ENCODE data around the gene PLD3.
"Not testable (repeated sequence)": the region's sequence is repeated elsewhere in the genome, so short reads cannot be mapped to it uniquely, and the experiment has no call there.

Gene PLD3

DNA sequence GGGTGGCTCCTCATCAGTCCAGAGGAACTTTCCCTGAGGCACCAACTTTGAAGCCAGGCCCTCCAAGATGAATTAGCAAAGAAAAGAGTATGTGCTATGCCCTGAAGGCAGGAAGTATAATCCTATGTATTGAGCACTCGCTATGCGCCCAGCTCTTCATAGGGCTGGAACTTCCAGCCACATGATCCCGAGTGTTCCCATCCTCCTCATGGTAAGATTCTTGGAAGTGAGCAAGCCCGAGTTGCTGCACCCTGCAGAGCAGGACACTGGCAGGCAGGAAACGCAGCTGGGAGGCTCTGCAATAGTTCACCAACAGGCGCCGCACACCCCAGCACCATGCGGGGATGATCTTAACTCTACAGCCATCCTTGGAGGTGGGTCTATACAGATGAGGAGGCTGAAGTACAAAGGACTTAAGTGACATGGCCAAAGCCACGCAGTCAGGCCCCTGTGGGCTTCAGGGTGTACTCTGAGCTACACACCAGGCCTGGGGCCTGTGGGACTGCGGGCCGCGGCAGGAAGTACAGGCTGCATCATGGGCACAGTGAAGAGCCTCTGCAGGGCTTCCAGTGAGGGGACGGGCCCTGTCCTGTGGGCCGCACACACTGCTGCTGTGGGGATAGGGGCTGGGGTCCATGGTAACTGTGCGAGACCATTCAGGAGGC, 25.4 kb upstream of the PLD3 start:
- DNase-seq (ENCODE audit: low read depth), result no peak
- TF ChIP-seq, protein P1, sequence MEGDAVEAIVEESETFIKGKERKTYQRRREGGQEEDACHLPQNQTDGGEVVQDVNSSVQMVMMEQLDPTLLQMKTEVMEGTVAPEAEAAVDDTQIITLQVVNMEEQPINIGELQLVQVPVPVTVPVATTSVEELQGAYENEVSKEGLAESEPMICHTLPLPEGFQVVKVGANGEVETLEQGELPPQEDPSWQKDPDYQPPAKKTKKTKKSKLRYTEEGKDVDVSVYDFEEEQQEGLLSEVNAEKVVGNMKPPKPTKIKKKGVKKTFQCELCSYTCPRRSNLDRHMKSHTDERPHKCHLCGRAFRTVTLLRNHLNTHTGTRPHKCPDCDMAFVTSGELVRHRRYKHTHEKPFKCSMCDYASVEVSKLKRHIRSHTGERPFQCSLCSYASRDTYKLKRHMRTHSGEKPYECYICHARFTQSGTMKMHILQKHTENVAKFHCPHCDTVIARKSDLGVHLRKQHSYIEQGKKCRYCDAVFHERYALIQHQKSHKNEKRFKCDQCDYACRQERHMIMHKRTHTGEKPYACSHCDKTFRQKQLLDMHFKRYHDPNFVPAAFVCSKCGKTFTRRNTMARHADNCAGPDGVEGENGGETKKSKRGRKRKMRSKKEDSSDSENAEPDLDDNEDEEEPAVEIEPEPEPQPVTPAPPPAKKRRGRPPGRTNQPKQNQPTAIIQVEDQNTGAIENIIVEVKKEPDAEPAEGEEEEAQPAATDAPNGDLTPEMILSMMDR (IDR thresholded peaks at IDR 0.05; ENCODE audit: low read depth, low read length), result no peak
- TF ChIP-seq, protein P2, sequence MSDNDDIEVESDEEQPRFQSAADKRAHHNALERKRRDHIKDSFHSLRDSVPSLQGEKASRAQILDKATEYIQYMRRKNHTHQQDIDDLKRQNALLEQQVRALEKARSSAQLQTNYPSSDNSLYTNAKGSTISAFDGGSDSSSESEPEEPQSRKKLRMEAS (IDR thresholded peaks at IDR 0.05; ENCODE audit: low read depth, low read length), result no peak
- no peak for TF ChIP-seq MYC (IDR thresholded peaks at IDR 0.05; ENCODE audit: low read depth, low read length)
- TF ChIP-seq POLR2A (IDR thresholded peaks at IDR 0.05; ENCODE audit: extremely low read depth, insufficient read length), result no peak
- no peak overlapping the region for H3K4me3 ChIP-seq (ENCODE audit: low read depth, low read length)

DNA sequence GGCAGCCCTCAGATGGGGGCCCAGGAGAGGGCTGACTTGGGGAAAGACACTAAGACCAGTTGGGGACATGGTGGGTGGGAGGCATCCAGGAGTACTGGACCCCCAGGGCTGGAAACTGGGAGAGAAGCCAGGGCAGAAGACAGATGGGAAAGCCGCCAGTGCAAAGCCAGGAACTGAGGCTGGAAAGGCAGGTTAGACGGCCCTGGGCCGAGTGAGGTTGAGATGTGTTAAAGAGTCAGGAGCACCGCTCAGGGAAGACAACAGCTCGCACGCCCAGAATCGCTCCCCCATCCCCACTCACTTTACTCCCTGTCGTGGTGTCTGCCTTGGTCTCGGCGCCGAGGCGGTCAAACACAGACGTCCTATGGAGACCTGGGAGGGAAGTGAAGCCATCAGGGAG, 24.8 kb upstream of the PLD3 start:
- TF ChIP-seq, protein P2 (IDR thresholded peaks at IDR 0.05; ENCODE audit: low read depth, low read length), result no peak
- TF ChIP-seq POLR2A (IDR thresholded peaks at IDR 0.05; ENCODE audit: extremely low read depth, insufficient read length) (no peak), MYC (IDR thresholded peaks at IDR 0.05; ENCODE audit: low read depth, low read length) (no peak)
- TF ChIP-seq, protein P1 (IDR thresholded peaks at IDR 0.05; ENCODE audit: low read depth, low read length), result no peak
- DNase-seq (ENCODE audit: low read depth), result no peak
- no peak overlapping the region for H3K4me3 ChIP-seq (ENCODE audit: low read depth, low read length)

DNA sequence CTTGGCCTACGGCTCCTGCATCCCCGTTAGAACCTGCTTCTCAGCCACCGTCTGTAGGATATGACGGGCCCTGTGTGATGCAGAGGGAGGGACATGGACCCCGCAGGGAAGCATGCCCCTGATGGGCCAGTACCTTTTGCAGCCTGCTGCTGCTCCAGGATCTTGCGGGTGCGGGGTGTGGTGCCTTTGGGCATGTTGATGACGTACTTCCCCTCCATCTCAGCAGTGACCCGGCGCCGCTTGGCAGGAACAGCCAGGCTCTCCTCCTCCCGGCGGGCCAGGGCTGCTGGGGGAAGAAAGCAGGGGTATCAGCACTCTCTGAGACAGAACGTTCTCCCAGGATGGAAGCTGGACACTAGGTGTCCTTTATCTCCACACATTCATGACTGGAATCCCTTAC, 22.3 kb upstream of the PLD3 start:
- TF ChIP-seq, protein P2 (IDR thresholded peaks at IDR 0.05; ENCODE audit: low read depth, low read length), result no peak
- TF ChIP-seq, protein P1 (IDR thresholded peaks at IDR 0.05; ENCODE audit: low read depth, low read length), result no peak
- no peak for TF ChIP-seq POLR2A (IDR thresholded peaks at IDR 0.05; ENCODE audit: extremely low read depth, insufficient read length)
- TF ChIP-seq MYC (IDR thresholded peaks at IDR 0.05; ENCODE audit: low read depth, low read length), result no peak
- H3K4me3 ChIP-seq (ENCODE audit: low read depth, low read length), result no peak overlapping the region
- DNase-seq (ENCODE audit: low read depth), result no peak

DNA sequence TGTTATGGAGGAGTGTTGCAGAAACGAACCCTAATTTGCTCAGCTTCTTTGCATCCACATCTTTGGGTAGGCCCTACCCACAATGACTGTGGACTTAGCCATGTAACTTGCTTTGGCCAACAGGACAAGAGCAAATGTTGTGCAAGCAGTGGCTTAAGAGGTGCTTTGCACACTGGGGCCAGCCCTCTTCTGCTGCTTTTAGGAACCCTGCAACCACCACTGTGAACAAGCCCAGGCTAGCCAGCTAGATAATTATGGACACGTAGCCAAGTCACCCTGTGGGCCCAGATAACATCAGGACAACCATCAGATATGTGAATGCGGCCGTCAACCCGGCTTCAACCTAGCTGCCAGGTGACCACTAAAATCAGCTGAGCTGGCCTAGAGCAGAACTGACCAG, 17.4 kb upstream of the PLD3 start:
- TF ChIP-seq POLR2A (IDR thresholded peaks at IDR 0.05; ENCODE audit: extremely low read depth, insufficient read length), result no peak
- TF ChIP-seq, protein P1 (IDR thresholded peaks at IDR 0.05; ENCODE audit: low read depth, low read length), result no peak
- TF ChIP-seq MYC (IDR thresholded peaks at IDR 0.05; ENCODE audit: low read depth, low read length), result no peak
- TF ChIP-seq, protein P2 (IDR thresholded peaks at IDR 0.05; ENCODE audit: low read depth, low read length), result no peak
- DNase-seq (ENCODE audit: low read depth), result no peak
- H3K4me3 ChIP-seq (ENCODE audit: low read depth, low read length), result no peak overlapping the region

DNA sequence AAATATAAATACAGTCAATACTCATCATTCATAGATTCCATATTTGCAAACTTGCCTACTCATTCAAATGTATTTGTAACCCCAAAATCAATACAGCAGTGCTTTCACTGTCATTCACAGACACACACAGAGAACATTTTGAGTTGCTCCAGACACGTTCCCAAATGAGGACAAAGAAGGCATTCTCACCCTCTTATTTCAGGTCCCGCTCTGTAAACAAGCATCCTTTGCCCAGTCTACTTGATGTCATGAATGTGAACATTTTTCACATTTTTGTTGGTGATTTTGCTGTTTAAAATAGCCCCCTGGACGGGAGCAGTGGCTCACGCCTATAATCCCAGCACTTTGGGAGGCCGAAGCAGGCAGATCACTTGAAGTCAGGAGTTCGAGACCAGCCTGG, 15.8 kb upstream of the PLD3 start:
- DNase-seq (ENCODE audit: low read depth), result no peak
- TF ChIP-seq MYC (IDR thresholded peaks at IDR 0.05; ENCODE audit: low read depth, low read length) (no peak), POLR2A (IDR thresholded peaks at IDR 0.05; ENCODE audit: extremely low read depth, insufficient read length) (no peak)
- TF ChIP-seq, protein P1 (IDR thresholded peaks at IDR 0.05; ENCODE audit: low read depth, low read length), result no peak
- TF ChIP-seq, protein P2 (IDR thresholded peaks at IDR 0.05; ENCODE audit: low read depth, low read length), result no peak
- no peak overlapping the region for H3K4me3 ChIP-seq (ENCODE audit: low read depth, low read length)

DNA sequence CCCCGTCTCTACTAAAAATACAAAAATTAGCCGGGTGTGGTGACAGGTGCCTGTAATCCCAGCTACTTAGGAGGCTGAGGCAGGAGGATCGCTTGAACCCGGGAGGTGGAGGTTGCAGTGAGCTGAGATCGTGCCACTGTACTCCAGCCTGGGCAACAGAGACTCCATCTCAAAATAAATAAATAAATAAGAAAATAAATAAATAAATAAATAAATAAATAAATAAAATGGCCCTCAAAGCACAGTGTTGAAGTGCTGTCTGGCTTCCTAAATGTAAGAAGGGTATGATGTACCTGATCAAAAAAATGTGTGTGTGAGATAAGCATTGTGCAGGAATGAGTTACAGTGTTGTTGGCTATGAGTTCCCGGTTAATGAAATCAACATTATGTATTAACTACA, 15.4 kb upstream of the PLD3 start:
- H3K4me3 ChIP-seq (ENCODE audit: low read depth, low read length); DNase-seq (ENCODE audit: low read depth): not testable (repeated sequence)
